Breast epithelium (tissue), 4 donors: ENCODE data around the gene PDE4D. TPM values are rescaled to one million over a fixed set of nuclear protein-coding genes. Genes with fewer than 3 reads are reported as not detected.

Experiments
- DNase-seq, 2 donors: peaks; one replicate each; pipeline ENCODE4 v3.0.0-alpha.2; 2019; ENCODE audit warnings: low spot score in 2 of 2
- H3K27ac ChIP-seq, 2 donors: fragments of 200-600 bp; sonication (generic) in 1 of 2; one replicate each; pipeline ENCODE4 v1.5.1; 2016 to 2019; ENCODE audit warnings: mild to moderate bottlenecking in 1 of 2
- H3K27me3 ChIP-seq, 2 donors: fragments of 200-600 bp; sonication (generic) in 1 of 2; one replicate each; pipeline versions ENCODE4 v1.5.1 to v1.6.0; 2017 to 2019; ENCODE audit warnings: control low read depth in 1 of 2, mild to moderate bottlenecking in 1 of 2
- H3K36me3 ChIP-seq: fragments of 200-600 bp; one replicate; pipeline ENCODE4 v1.5.1; 2019
- H3K4me1 ChIP-seq, 2 donors: fragments of 200-600 bp; sonication (generic); one replicate each; pipeline ENCODE4 v1.5.1; 2016 to 2019; ENCODE audit warnings: control low read depth in 1 of 2
- H3K4me3 ChIP-seq, 3 donors: fragments of 200-600 bp; sonication (generic); 1 replicate in 2 of 3; 2 replicates in 1 of 3; pipeline ENCODE4 v1.5.1; 2016 to 2019; ENCODE audit warnings: mild to moderate bottlenecking in 3 of 3, moderate library complexity in 2 of 3
- H3K9me3 ChIP-seq, 2 donors: fragments of 200-600 bp; sonication (generic) in 1 of 2; one replicate each; pipeline ENCODE4 v1.5.1; 2016 to 2019; ENCODE audit warnings: control low read depth in 1 of 2
- CTCF ChIP-seq, 3 donors: fragments of 450-650 bp; IDR thresholded peaks; one replicate each; pipeline ENCODE4 v1.5.1; 2016 to 2017; ENCODE audit warnings: antibody characterized with exemption in 3 of 3, mild to moderate bottlenecking in 3 of 3, moderate library complexity in 3 of 3
- POLR2A ChIP-seq: fragments of 450-650 bp; IDR thresholded peaks from one replicate; pipeline ENCODE4 v1.6.1; 2016; ENCODE audit warnings: antibody characterized with exemption, mild to moderate bottlenecking, moderate library complexity
- POLR2AphosphoS5 ChIP-seq, 3 donors: sonication (generic); formaldehyde crosslinking; IDR thresholded peaks; one replicate each; pipeline ENCODE4 v1.6.1; 2017; ENCODE audit warnings: antibody characterized with exemption in 3 of 3
- intact Hi-C: fragments of 100-400 bp; cut with DNase I; formaldehyde crosslinking; loops from one replicate; pipeline ENCODE4 v1.15.1; 2023; ENCODE audit warnings: low total_unique reads
- total RNA-seq, 3 donors: library from RNA; depleted of rRNA; stranded (reverse); fragments of >200 nt; gene quantifications; one replicate each; pipeline ENCODE4 v1.1.0, GENCODE V29; 2016

PDE4D gene
- total RNA-seq, 3 donors from 2014 or later = 14.4 to 37.4 (median 28.2) TPM

GRCh38 chr5:59919484-59919883 is 26.0 kb upstream of the PDE4D start:
- intact Hi-C loops = no loop called here
- Histone ChIP-seq H3K36me3 (no peaks in the 10 kb centered on the region), H3K4me3 (no peak overlapping the region), H3K9me3 (no peaks in the 10 kb centered on the region), H3K27me3 (no peaks in the 10 kb centered on the region), H3K27ac (no peak overlapping the region), H3K4me1 (no peaks in the 10 kb centered on the region)
- no peak for DNase-seq
- no peak for TF ChIP-seq POLR2A
- TF ChIP-seq CTCF (IDR thresholded peaks at IDR 0.05) = no peak
- no peak for TF ChIP-seq POLR2AphosphoS5 (IDR thresholded peaks at IDR 0.05)

- H3K4me3 ChIP-seq = no peak overlapping the region
- intact Hi-C loops = no loop called here
- no peaks in the 10 kb centered on the region for H3K9me3 ChIP-seq
- TF ChIP-seq CTCF (IDR thresholded peaks at IDR 0.05) (no peak), POLR2A (no peak), POLR2AphosphoS5 (IDR thresholded peaks at IDR 0.05) (no peak)
- H3K4me1 ChIP-seq = no peaks in the 10 kb centered on the region
- H3K27me3 ChIP-seq = no peaks in the 10 kb centered on the region
- H3K27ac ChIP-seq = no peak overlapping the region
- no peak for DNase-seq
- no peaks in the 10 kb centered on the region for H3K36me3 ChIP-seq
Measured at GRCh38 chr5:59917121-59917520, 23.6 kb upstream of the PDE4D start.

GRCh38 chr5:59905188-59905587 is 11.7 kb upstream of the PDE4D start:
- DNase-seq = no peak
- H3K9me3 ChIP-seq = no peaks in the 10 kb centered on the region
- H3K27me3 ChIP-seq = no peaks in the 10 kb centered on the region
- H3K4me3 ChIP-seq = no peak overlapping the region
- intact Hi-C loops = no loop called here
- no peak overlapping the region for H3K27ac ChIP-seq
- H3K4me1 ChIP-seq = no peaks in the 10 kb centered on the region
- no peaks in the 10 kb centered on the region for H3K36me3 ChIP-seq
- TF ChIP-seq POLR2A (no peak), POLR2AphosphoS5 (IDR thresholded peaks at IDR 0.05) (no peak), CTCF (IDR thresholded peaks at IDR 0.05) (no peak)

GRCh38 chr5:59897075-59897474 is 3.5 kb upstream of the PDE4D start:
- intact Hi-C loops = no loop called here

More at GRCh38 chr5:59897075-59897474, 3.5 kb upstream of the PDE4D start:
- Histone ChIP-seq H3K4me3 (no peak overlapping the region), H3K27me3 (peaks cover 0 to 25% of the 10 kb centered on the region in 2 donors), H3K4me1 (peaks cover 0 to 4% of the 10 kb centered on the region in 2 donors), H3K36me3 (no peaks in the 10 kb centered on the region), H3K27ac (no peak overlapping the region), H3K9me3 (no peaks in the 10 kb centered on the region)
- TF ChIP-seq CTCF (IDR thresholded peaks at IDR 0.05) (no peak), POLR2A (no peak), POLR2AphosphoS5 (IDR thresholded peaks at IDR 0.05) (no peak)
- DNase-seq = no peak
